Superior temporal gyrus (tissue), 1 donor: ENCODE results near the gene CACNB2.

Source experiments
- DNase-seq: peaks from one replicate; pipeline ENCODE4 v3.0.0-alpha.2; 2016; ENCODE audit errors: extremely low spot score

The CACNB2 gene

DNA sequence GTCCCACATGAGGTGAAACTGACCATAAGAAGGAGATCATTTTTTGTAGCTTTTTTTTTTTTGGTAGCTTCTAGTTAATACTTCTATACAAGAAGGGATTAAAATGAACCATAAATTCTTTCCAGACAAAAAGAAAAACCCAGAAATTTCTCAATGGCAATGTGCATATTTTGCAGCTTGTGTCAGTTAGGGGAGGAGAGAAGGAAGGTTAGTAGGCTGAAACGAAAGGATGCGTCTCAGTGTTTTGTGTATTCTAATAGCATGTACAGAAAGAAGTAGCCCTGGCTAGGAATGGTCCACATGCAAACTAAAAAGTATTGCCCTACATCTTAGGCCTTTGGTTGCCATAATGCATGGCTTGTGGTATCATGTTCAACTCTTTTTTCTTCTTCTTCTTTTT lies 90.6 kb downstream of the CACNB2 start:
- no peak for DNase-seq

DNA sequence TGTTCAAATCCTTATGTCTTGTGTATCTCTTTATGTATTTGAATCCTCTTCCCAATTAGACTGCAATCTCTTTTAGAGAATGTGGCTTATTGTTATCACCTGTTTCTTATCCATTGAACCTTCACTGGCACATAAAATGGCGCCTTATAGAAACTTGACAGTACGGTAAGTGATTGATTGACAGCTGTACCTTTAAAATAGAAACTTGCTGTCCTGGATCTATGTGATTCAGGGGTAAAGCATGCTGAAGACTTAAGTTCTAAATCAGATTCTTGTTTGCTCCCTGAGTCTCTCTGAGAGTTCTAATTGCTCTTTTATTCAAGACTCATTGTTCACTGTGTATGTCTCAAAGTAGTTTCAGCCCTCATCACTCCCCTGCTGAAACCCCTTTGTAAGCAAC lies 91.3 kb downstream of the CACNB2 start:
- DNase-seq, result no peak

DNA sequence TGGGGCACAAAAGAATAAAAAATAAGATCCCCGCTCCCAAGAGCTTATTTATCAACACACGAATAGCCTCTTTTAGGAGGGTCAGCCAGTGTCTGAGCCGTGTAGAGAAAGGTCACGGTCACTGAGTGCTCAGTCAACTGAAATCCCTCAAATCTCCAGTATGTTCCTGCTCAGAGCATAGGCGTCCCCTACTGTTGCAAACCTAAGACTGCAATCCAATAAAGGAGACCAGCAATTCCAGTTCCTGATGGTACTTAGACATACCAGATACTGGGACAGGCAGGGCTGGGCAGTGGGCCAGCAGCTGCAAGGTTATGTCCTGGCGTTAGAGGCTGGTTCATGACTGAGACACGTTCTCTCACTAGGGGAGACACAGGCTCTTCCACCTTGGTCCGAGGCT lies 93.6 kb downstream of the CACNB2 start:
- DNase-seq, result no peak

DNA sequence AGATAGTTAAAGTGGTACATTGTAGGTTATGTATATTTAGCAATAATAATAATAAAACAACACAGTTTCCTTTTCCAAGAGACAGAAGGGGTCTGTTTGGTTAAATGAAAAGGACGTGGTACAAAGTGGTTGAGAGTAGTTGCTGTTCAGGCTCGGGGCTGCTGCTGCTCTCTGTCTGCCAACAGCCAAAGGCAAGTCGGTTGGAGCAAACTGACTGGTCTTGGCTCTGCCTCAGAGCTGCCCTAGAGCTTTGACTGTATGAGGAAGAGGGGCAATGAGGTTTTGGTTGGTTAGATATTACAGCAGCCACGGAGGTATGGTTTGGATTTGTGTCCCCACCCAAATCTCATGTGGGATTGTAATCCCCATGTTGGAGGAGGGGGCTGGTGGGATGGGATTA lies 95.3 kb downstream of the CACNB2 start:
- no peak for DNase-seq

DNA sequence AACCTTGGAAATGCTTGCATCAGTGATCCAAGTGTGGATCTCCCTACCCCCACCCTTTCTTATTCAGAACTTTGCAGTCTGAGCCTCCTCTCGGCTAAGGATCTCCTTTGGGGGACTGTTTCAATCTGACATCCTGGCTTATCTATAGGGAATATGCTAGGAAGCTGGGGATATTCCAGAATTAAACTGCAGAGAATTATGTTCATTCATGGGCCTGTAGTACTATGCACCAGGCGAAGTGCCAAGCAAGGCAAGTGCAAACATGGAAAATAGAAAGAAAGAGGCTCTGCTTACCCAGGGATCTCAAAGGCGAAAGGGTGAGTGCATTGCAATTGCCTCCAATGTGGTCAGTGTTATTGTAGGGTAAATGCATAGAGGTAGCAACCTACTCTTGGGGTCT lies 96.5 kb downstream of the CACNB2 start:
- DNase-seq, result no peak

GRCh38 chr10:18238870-18239485 lies 98.8 kb downstream of the CACNB2 start:
- DNase-seq, result peak; percentile 71

DNA sequence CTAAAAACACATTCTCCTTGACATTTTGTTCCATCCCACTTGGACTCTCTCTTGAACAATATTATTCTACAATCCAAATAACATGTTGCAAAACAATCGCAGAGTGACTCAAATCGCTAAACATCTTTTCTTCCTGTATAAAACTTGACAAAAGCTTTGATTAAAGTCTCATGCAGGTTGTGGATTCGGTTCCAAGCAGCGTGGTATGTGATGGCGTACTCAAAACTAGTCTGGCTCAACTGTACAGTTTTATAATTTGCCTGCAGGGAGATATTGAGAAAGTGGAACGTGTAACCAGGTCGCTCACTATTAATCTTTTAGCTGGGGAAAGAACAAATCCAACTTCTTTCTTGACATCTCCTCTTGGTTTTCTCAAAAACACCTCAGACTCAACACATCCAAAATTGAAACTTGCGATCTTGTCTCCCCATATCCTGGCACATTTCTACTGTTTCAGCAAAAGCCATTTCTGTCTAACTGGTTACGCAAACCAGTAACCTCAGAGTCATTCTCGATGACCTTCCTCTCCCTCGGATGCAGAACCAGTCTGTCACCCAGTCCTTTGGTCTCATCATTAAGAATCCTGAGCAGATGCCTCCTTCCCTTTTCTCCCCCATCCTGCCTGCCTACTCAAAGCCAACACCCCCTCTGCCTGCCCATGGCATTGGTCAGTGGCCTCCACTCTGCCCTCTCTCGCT lies 100.1 kb downstream of the CACNB2 start:
- no peak for DNase-seq

GRCh38 chr10:18246967-18247366 lies 106.7 kb downstream of the CACNB2 start:
- DNase-seq, result no peak

- DNase-seq, result peak; percentile 40
Measured at GRCh38 chr10:18252086-18252485, 111.9 kb downstream of the CACNB2 start.

GRCh38 chr10:18254086-18254485 lies 113.9 kb downstream of the CACNB2 start:
- no peak for DNase-seq

DNA sequence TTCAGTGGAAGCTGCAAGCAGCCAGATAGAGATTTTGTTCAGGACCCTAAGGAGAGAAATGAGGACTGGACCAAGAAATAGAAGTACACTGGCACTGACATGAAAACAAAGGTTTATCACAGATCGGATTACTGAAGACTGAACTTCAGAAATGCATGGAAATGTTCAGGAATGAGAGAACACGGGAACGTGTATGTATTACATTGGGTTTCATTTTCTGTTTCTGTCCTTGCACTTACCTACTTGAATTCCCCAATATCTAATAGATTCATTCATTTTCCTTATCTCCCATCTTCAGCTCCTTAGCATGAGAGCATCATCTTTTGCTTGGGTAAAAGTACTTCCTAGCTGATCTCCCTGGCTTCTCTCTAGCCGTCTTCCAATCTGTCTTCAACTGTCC lies 114.5 kb downstream of the CACNB2 start:
- DNase-seq, result no peak

GRCh38 chr10:18260310-18260922 lies 120.2 kb downstream of the CACNB2 start:
- DNase-seq, result peak; percentile 35

DNA sequence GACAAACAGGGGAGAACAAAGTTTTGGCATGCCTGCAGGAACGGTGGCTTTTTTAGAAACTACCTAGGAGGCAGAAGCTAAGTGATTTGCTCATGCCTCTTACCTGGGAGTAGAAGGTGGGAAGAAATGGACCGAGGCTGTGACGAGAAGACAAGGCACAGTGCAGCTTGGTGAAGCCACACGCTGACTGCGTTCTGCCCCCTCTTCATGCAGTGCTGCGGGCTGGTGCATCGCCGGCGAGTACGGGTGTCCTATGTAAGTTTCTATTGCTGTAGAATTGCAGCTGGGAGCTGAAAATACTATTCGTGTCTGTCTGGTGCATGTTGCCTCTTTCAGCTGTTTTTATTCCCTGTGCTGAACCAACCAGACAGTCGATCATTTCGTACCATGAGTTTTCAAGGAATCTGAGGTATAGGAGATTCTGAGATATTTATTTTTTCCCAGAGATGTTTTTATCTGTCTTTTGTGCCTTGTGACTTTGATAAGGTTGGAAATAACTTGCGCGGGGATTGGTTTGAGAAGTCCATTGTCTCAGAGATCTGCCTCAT lies 120.9 kb downstream of the CACNB2 start:
- peak; percentile 25 for DNase-seq

DNA sequence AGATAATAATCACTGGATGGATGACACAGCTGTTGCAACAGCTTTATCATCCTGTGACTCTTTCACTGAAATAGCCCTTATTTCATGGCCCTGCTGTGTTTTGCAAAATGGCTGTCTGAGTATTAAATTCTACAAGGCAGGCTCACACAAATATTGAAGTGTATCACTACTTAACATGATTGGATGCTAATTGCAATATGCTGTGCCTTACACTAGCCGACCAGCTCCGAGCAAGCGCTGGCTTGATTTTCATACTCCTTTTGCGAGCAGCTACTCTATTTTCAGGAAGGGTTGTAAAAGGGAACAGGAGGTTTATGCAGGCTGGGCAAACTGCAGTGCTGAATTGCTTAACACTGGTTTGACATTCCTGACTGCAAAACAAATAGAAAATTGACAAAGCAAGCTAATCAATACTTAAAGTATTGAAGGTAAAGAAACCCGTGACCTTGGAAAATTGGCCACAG lies 121.6 kb downstream of the CACNB2 start:
- DNase-seq, result peak; percentile 37

DNA sequence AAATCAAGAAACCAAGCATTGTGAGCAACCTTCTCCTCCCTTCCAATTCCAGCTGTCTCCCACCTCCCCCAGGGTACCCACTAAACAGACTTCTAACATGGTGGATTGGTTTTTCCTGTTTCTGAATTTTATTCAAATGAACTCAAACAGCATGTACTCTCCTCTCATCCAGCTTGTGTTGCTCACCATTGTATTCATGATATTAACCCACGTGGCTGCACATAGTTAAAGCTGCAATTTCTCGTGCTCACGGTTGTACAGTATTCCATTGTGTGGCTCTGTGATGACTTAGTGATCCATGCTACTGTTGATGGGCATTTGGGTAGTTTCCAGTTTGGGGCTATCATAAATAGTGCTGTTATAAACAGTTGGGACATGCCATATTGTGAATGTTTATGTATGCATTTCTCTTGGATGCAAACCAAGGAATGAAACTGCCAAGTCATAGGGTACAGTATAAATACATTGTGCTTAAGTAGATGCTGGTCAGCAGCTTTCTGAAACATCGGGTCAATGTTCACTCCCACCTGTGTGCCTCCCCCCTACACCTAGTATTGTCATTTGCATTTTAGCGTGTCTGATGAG lies 124.3 kb downstream of the CACNB2 start:
- DNase-seq, result no peak

GRCh38 chr10:18268005-18268404 lies 127.8 kb downstream of the CACNB2 start:
- DNase-seq, result no peak

- no peak for DNase-seq
Measured at GRCh38 chr10:18271491-18271890, 131.3 kb downstream of the CACNB2 start.

DNA sequence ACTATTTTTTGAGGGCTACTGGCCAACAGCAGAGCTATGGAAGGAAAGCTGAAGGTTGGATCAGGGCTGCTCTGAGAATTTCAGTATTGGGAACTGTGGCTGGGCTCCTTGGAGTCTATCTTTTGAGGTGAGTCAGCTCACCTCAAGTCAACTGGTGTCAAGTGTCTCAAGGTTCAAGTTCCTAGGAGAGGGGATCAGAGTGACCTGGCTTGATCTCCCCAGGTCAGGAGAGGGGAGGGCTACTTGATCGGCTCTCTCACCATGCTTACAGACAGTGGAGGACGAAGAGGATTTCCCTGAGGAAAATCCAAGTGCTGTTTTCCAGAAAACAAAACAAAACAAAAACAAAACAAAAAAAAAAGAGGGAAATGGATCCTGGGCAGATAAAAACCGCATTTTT lies 132.8 kb downstream of the CACNB2 start:
- no peak for DNase-seq

DNA sequence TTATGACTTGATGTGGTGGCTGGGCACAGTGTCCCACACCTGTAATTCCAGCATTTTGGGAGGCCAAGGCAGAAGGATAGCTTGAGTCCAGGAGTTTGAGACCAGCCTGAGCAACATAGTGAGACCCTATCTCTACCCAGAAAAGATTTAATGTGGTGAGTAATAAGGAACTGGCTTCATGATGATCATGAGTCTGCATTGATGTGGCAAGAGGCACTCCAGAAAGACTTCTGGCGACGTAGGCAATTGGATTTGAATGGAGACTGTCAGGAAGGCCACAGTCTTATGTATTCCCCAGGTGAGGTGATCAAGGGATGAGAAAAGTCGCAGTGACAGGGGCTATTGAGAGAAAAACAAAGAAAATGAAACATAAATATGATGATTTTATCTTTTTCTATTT lies 138.0 kb downstream of the CACNB2 start:
- no peak for DNase-seq

GRCh38 chr10:18279173-18279572 lies 138.9 kb downstream of the CACNB2 start:
- no peak for DNase-seq

DNA sequence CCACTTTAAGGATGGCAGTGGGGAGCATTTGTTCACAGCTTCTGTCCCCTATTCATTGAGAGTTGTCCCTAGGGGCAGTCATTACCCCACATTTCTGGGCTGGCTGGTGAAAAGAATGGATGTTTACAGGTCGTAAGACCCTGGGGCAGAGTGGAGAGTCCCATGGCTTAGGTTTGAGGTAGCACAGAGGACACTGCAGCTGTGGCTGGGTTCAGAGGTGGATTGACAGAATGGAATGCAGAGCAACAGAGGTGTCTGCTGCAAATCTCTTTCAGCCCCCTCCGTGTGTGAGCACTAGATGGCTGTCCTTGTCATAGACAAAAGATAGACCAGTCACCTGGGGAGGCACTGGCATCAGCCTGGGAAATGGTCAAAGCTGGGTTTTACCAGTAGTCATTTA lies 141.9 kb downstream of the CACNB2 start:
- DNase-seq, result no peak

- no peak for DNase-seq
Measured at GRCh38 chr10:18290651-18291313, 150.6 kb downstream of the CACNB2 start.
